A549 (cell line): ENCODE data around the gene EPS8L2.

ENCODE experiments used
- JUNB ChIP-seq: fragments of >200 bp; sonication (Bioruptor Twin); formaldehyde crosslinking; IDR thresholded peaks from 2 replicates; pipeline ENCODE4 v1.6.1; 2016
- MYC ChIP-seq: IDR thresholded peaks from 2 replicates; pipeline ENCODE4 v1.6.1; 2012; ENCODE audit warnings: mild to moderate bottlenecking, inconsistent platforms, low read length, improper control_type of control experiment, borderline replicate concordance
- POLR2A ChIP-seq: IDR thresholded peaks from 2 replicates; pipeline ENCODE4 v1.6.1; 2012; ENCODE audit warnings: mild to moderate bottlenecking, low read length
- RNF2 ChIP-seq: fragments of 200-600 bp; sonication (generic); IDR thresholded peaks from 2 replicates; pipeline ENCODE4 v1.6.1; 2016; ENCODE audit warnings: low read depth, mild to moderate bottlenecking, antibody characterized with exemption, moderate library complexity, borderline replicate concordance
- TF ChIP-seq, protein P1 (sequence below): fragments of >200 bp; sonication (Bioruptor Twin); formaldehyde crosslinking; IDR thresholded peaks from 3 replicates; pipeline ENCODE4 v1.5.1; 2016

DNA sequence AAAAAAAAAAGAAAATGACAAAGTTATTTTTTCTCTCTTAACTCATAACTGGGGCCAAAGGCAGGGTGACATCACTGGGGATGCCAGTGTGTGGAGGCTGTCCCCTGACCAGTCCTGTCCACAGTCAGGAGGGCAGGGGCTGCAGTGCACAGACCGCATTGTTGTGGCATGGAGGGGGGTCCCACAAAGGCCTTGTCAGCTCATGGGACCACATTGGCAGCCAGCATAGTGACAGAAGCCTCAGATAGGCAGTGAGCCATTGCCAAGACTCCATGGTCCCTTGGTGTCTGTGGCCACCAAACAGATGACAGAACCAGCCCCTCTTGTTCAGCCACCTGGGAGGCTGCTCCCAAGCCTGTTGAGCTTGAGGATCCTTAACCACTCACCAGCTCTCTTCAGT is 6.3 kb upstream of the EPS8L2 start:
- TF ChIP-seq RNF2 (no peak), POLR2A (no peak), MYC (no peak), JUNB (no peak)
- TF ChIP-seq, protein P1, sequence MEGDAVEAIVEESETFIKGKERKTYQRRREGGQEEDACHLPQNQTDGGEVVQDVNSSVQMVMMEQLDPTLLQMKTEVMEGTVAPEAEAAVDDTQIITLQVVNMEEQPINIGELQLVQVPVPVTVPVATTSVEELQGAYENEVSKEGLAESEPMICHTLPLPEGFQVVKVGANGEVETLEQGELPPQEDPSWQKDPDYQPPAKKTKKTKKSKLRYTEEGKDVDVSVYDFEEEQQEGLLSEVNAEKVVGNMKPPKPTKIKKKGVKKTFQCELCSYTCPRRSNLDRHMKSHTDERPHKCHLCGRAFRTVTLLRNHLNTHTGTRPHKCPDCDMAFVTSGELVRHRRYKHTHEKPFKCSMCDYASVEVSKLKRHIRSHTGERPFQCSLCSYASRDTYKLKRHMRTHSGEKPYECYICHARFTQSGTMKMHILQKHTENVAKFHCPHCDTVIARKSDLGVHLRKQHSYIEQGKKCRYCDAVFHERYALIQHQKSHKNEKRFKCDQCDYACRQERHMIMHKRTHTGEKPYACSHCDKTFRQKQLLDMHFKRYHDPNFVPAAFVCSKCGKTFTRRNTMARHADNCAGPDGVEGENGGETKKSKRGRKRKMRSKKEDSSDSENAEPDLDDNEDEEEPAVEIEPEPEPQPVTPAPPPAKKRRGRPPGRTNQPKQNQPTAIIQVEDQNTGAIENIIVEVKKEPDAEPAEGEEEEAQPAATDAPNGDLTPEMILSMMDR = no peak
